Ishikawa (cell line): Measurements from ENCODE around the gene TBX1.

Experiments
- CEBPB ChIP-seq: IDR thresholded peaks from 2 replicates; pipeline ENCODE4 v1.6.1; 2012
- CREB1 ChIP-seq: IDR thresholded peaks from 2 replicates; pipeline ENCODE4 v1.6.1; 2012; ENCODE audit warnings: low read depth
- EP300 ChIP-seq: IDR thresholded peaks from 2 replicates; pipeline ENCODE4 v1.6.1; 2012; ENCODE audit warnings: borderline replicate concordance
- FOXM1 ChIP-seq: IDR thresholded peaks from 2 replicates; pipeline ENCODE4 v1.6.1; 2012; ENCODE audit warnings: low read depth, borderline replicate concordance
- MAX ChIP-seq: IDR thresholded peaks from 2 replicates; pipeline ENCODE4 v1.6.1; 2012
- NFIC ChIP-seq: IDR thresholded peaks from 2 replicates; pipeline ENCODE4 v1.6.1; 2012
- RAD21 ChIP-seq: IDR thresholded peaks from 2 replicates; pipeline ENCODE4 v1.6.1; 2012; ENCODE audit warnings: low read depth
- REST ChIP-seq: IDR thresholded peaks from 2 replicates; pipeline ENCODE4 v1.6.1; 2012; ENCODE audit warnings: low read depth, mild to moderate bottlenecking
- TAF1 ChIP-seq: IDR thresholded peaks from 2 replicates; pipeline ENCODE4 v1.6.1; 2012; ENCODE audit warnings: low read depth, mild to moderate bottlenecking
- TEAD4 ChIP-seq: IDR thresholded peaks from 2 replicates; pipeline ENCODE4 v1.6.1; 2012
- USF1 ChIP-seq: IDR thresholded peaks from 2 replicates; pipeline ENCODE4 v1.6.1; 2012
- ZBTB7A ChIP-seq: IDR thresholded peaks from 2 replicates; pipeline ENCODE4 v1.6.1; 2012; ENCODE audit warnings: low read depth

GRCh38 chr22:19734837-19735382 lies 25.7 kb upstream of the TBX1 start:
- TF ChIP-seq TAF1 (no peak), MAX (no peak), CEBPB (no peak), RAD21 (no peak), USF1 (no peak), EP300 (no peak), NFIC (no peak), ZBTB7A (no peak), TEAD4 (no peak), CREB1 (no peak), FOXM1 (no peak), REST (no peak)
